Neural cell (in vitro differentiated cells): Measurements from ENCODE around the gene FAF1.

ENCODE experiments used
- CTCF ChIP-seq: fragments of 450-650 bp; IDR thresholded peaks from 2 replicates; pipeline ENCODE4 v1.5.1; 2014; ENCODE audit warnings: antibody characterized with exemption, mild to moderate bottlenecking, moderate library complexity; ENCODE audit not compliant: poor library complexity, severe bottlenecking
- EP300 ChIP-seq: fragments of 450-650 bp; conservative IDR thresholded peaks from 2 replicates; pipeline ENCODE4 v1.6.1; 2014; ENCODE audit warnings: antibody characterized with exemption, mild to moderate bottlenecking, moderate library complexity; ENCODE audit not compliant: poor library complexity, severe bottlenecking
- EZH2 ChIP-seq: fragments of 200-600, 300-800 bp; shearing (Covaris generic), sonication (generic); IDR thresholded peaks from 2 replicates; pipeline ENCODE4 v1.6.1; 2014; ENCODE audit warnings: antibody characterized with exemption, low read length, borderline replicate concordance, mild to moderate bottlenecking; ENCODE audit not compliant: insufficient read depth, poor library complexity, severe bottlenecking
- MXI1 ChIP-seq: fragments of 450-650 bp; conservative IDR thresholded peaks from 2 replicates; pipeline ENCODE4 v1.6.1; 2014; ENCODE audit warnings: antibody characterized with exemption, mild to moderate bottlenecking; ENCODE audit not compliant: poor library complexity, severe bottlenecking
- POLR2AphosphoS5 ChIP-seq: IDR thresholded peaks from 2 replicates; pipeline ENCODE4 v1.6.1; 2012
- RAD21 ChIP-seq: fragments of 450-650 bp; conservative IDR thresholded peaks from 2 replicates; pipeline ENCODE4 v1.6.1; 2014; ENCODE audit warnings: antibody characterized with exemption, mild to moderate bottlenecking, moderate library complexity
- REST ChIP-seq: IDR thresholded peaks from 2 replicates; pipeline ENCODE4 v1.6.1; 2012; ENCODE audit warnings: borderline replicate concordance
- SMC3 ChIP-seq: fragments of 450-650 bp; conservative IDR thresholded peaks from 2 replicates; pipeline ENCODE4 v1.6.1; 2014; ENCODE audit warnings: antibody characterized with exemption, mild to moderate bottlenecking, moderate library complexity; ENCODE audit not compliant: poor library complexity
- TAF1 ChIP-seq: IDR thresholded peaks from 2 replicates; pipeline ENCODE4 v1.6.1; 2012; ENCODE audit warnings: low read depth

GRCh38 chr1:50425376-50426107 is 534.5 kb downstream of the FAF1 start:
- TF ChIP-seq EZH2 (no peak), CTCF (no peak), POLR2AphosphoS5 (peak; percentile 47), TAF1 (no peak), MXI1 (no peak), EP300 (no peak), SMC3 (no peak), REST (no peak), RAD21 (no peak)
